ENCODE results near the gene GCLM. TPM values are rescaled to one million over a fixed set of nuclear protein-coding genes. Genes with fewer than 3 reads are reported as not detected.

Gene GCLM
- total and polyA plus RNA-seq, 2 donors (not counting 1 experiment from before 2014, with no cell fraction given) = 1.7 to 10.7 TPM

DNA sequence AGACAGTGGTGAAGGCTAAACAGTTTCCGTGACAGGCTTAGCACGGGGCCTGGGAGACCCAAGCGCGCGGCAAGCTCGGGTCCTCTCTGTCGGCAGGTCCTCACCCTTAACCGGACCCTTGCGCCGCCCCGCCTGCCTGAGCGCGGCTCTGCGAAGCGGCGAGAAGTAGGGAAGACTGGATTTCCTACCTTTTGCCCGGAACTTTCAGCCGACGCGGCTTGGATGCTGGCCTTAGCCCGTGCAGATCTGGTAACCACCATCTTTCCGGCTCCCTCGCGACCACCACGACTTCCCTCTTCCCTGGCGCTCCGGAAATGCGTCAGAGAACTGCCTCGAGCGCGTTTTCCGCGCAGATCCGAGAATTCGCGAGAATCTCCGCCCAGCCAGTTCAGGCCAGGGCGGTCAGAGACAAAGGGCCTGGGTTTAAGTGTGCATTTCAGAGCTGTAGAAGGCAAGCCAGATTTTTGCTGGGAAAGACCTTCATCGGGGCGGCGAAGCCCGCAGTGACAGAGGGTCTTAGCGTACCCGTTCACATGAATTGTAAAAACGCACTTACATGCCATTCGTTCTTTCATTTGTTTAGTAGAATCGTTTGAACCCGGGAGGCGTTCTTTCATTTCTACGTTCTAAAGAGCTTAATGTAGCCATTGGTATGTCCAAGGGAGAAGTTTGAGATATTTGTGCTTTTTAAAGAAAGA, 30.2 kb downstream of the GCLM start, which contains the start of gene DNTTIP2:
Gene DNTTIP2, minus strand, starts transcription at position 318 of the 698 bp plus-strand sequence. Its CDS starts 58 bp downstream, at position 260.
- ATAC-seq (ENCODE audit: low read depth) (peak; percentile 89), DNase-seq (peak; percentile 91)
- Histone ChIP-seq H3K4me2 (replicated peaks; ENCODE audit: low read depth, low read length, poor library complexity, severe bottlenecking) (peak within 1 kb of the TSS; percentile 83), H2AFZ (ENCODE audit: insufficient read depth, low read depth, low read length, poor library complexity, severe bottlenecking) (peak within 1 kb of the TSS; percentile 92), H3K27me3 (replicated peaks in 1 of 4; ENCODE audit: control extremely low read depth in 1 of 4, control insufficient read depth in 3 of 4, insufficient read depth in 4 of 4, low read length in 3 of 4) (no peaks in the 10 kb centered on the region), H3K9me3 (ENCODE audit: control extremely low read depth in 1 of 3, control insufficient read depth in 2 of 3, insufficient read depth in 1 of 3, low read length in 2 of 3) (no peaks in the 10 kb centered on the region), H3K27ac (ENCODE audit: low read length in 2 of 2) (peak within 1 kb of the TSS; percentile 89 to 94), H3K4me3 (ENCODE audit: control extremely low read depth in 1 of 5, extremely low read depth in 1 of 5, insufficient read depth in 1 of 5, low read depth in 2 of 5, low read length in 4 of 5) (peak within 1 kb of the TSS; percentile 82 to 99 (median 96)), H3K9ac (ENCODE audit: low read length) (peak within 1 kb of the TSS; percentile 94), H3K36me3 (replicated peaks in 1 of 2; ENCODE audit: control extremely low read depth in 1 of 2, control insufficient read depth in 1 of 2, extremely low read depth in 1 of 2, insufficient read depth in 2 of 2, low read length in 1 of 2) (peaks cover 6 to 31% of the 10 kb centered on the region in 2 experiments), H3K79me2 (ENCODE audit: control insufficient read depth, insufficient read depth, low read length) (peaks cover 46% of the 10 kb centered on the region), H4K20me1 (ENCODE audit: control insufficient read depth, insufficient read depth, low read length, poor library complexity, severe bottlenecking) (peaks cover 9% of the 10 kb centered on the region), H3K4me1 (ENCODE audit: control insufficient read depth in 2 of 2, insufficient read depth in 2 of 2, low read length in 2 of 2) (peaks cover 26 to 30% of the 10 kb centered on the region in 2 donors)
- Mint-ChIP-seq H3K4me3 (peak within 1 kb of the TSS; percentile 98), H3K4me1 (peaks cover 42% of the 10 kb centered on the region), H3K27ac (peak within 1 kb of the TSS; percentile 100), H3K9me3 (ENCODE audit: insufficient read depth) (no peaks in the 10 kb centered on the region), H3K27me3 (no peaks in the 10 kb centered on the region)
- no peak for TF ChIP-seq EZH2 (IDR thresholded peaks at IDR 0.05; ENCODE audit: borderline replicate concordance, insufficient read depth, low read depth, low read length, poor library complexity, severe bottlenecking)
- TF ChIP-seq, protein P1, sequence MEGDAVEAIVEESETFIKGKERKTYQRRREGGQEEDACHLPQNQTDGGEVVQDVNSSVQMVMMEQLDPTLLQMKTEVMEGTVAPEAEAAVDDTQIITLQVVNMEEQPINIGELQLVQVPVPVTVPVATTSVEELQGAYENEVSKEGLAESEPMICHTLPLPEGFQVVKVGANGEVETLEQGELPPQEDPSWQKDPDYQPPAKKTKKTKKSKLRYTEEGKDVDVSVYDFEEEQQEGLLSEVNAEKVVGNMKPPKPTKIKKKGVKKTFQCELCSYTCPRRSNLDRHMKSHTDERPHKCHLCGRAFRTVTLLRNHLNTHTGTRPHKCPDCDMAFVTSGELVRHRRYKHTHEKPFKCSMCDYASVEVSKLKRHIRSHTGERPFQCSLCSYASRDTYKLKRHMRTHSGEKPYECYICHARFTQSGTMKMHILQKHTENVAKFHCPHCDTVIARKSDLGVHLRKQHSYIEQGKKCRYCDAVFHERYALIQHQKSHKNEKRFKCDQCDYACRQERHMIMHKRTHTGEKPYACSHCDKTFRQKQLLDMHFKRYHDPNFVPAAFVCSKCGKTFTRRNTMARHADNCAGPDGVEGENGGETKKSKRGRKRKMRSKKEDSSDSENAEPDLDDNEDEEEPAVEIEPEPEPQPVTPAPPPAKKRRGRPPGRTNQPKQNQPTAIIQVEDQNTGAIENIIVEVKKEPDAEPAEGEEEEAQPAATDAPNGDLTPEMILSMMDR (IDR thresholded peaks at IDR 0.05) = no peak
- ChIA-PET CTCF (interaction anchor here (1.2 to 2.1 kb wide), 6 partner anchors 29 to 249 kb away, joined by 3 to 16 read pairs (median 5); partner anchors contain the start of gene GCLM), POLR2A (interaction anchor here (0.6 to 1.5 kb wide), 3 partner anchors 31 to 1290 kb away, joined by 3 to 6 read pairs (median 4); partner anchors contain the start of gene GCLM)
- intact Hi-C loops (cut with micrococcal nuclease) = loop anchor here (1.0 to 10.0 kb wide), 6 partner anchors 25 to 694 kb away; partner anchors contain the start of genes CCDC18, GCLM and TMED5
- WGBS (ENCODE audit: insufficient coverage) = under 1% methylated on average over 46 of the region's 50 CpGs
